Measurements from ENCODE around the gene VPS33B.
"Not testable (repeated sequence)": the region's sequence is repeated elsewhere in the genome, so short reads cannot be mapped to it uniquely, and the experiment has no call there.

VPS33B gene

GRCh38 chr15:91027677-91028076 is 5.3 kb upstream of the VPS33B start:
- no peak for DNase-seq

GRCh38 chr15:91023720-91024119 is 1.3 kb upstream of the VPS33B start:
- no peak for DNase-seq

GRCh38 chr15:91022832-91023129 is 387 bp upstream of the VPS33B start:
- no peak for DNase-seq

GRCh38 chr15:91021516-91022074 is 799 bp downstream of the VPS33B start:
- DNase-seq = no peak

- no peak for DNase-seq
Measured at GRCh38 chr15:91018158-91018557, 4.2 kb downstream of the VPS33B start.

- no peak for DNase-seq
Measured at GRCh38 chr15:91017716-91018115, 4.7 kb downstream of the VPS33B start.

GRCh38 chr15:91013701-91014100 is 8.7 kb downstream of the VPS33B start:
- DNase-seq = not testable (repeated sequence)

GRCh38 chr15:91007266-91007665 is 15.1 kb downstream of the VPS33B start:
- DNase-seq = no peak

- DNase-seq = no peak
Measured at GRCh38 chr15:91001209-91001608, 21.2 kb downstream of the VPS33B start.

- DNase-seq = no peak
Measured at GRCh38 chr15:90998737-90999136, 23.7 kb downstream of the VPS33B start.

- peak; percentile 97 to 99 for DNase-seq
Measured at GRCh38 chr15:90994417-90995311, 27.7 kb downstream of the VPS33B start, which contains the start of gene PRC1. TSS of gene PRC1 (minus strand) at chr15:90994535. CDS start at chr15:90994417, 118 bp downstream.

- no peak for DNase-seq
Measured at GRCh38 chr15:90994059-90994416, 28.4 kb downstream of the VPS33B start.

- no peak for DNase-seq
Measured at GRCh38 chr15:90991587-90992285, 30.7 kb downstream of the VPS33B start.

GRCh38 chr15:90990446-90990845 is 31.9 kb downstream of the VPS33B start:
- no peak for DNase-seq

GRCh38 chr15:90989040-90989768 is 33.2 kb downstream of the VPS33B start:
- DNase-seq = no peak

GRCh38 chr15:90988296-90988695 is 34.1 kb downstream of the VPS33B start:
- DNase-seq = no peak

GRCh38 chr15:90987561-90988141 is 34.7 kb downstream of the VPS33B start:
- no peak for DNase-seq

GRCh38 chr15:90986790-90987507 is 35.4 kb downstream of the VPS33B start:
- DNase-seq = no peak

- DNase-seq = peak; percentile 52 to 65
Measured at GRCh38 chr15:90982135-90982534, 40.3 kb downstream of the VPS33B start.

GRCh38 chr15:90981681-90982080 is 40.7 kb downstream of the VPS33B start:
- DNase-seq = no peak

GRCh38 chr15:90979582-90979981 is 42.8 kb downstream of the VPS33B start:
- no peak for DNase-seq

- no peak for DNase-seq
Measured at GRCh38 chr15:90974216-90974615, 48.2 kb downstream of the VPS33B start.
